Osteocyte (in vitro differentiated cells): Measurements from ENCODE around the gene GIT1. TPM values are rescaled to one million over a fixed set of nuclear protein-coding genes. Genes with fewer than 3 reads are reported as not detected.
A peak's percentile ranks its signal among the peaks of the same experiment; 100 is the strongest.

ENCODE experiments used
- DNase-seq: peaks from one replicate; pipeline ENCODE4 v3.0.0; 2021; ENCODE audit warnings: mixed read lengths; ENCODE audit not compliant: unreplicated experiment; ENCODE audit errors: extremely low spot score
- H3K27ac Mint-ChIP-seq: one replicate; pipeline ENCODE4 v1.8.0; 2021; ENCODE audit warnings: mild to moderate bottlenecking, mixed read lengths; ENCODE audit not compliant: unreplicated experiment
- H3K27me3 Mint-ChIP-seq: one replicate; pipeline ENCODE4 v1.8.0; 2021; ENCODE audit warnings: mixed read lengths; ENCODE audit not compliant: unreplicated experiment
- H3K36me3 Mint-ChIP-seq: one replicate; pipeline ENCODE4 v1.8.0; 2021; ENCODE audit warnings: mixed read lengths; ENCODE audit not compliant: unreplicated experiment
- H3K4me1 Mint-ChIP-seq: one replicate; pipeline ENCODE4 v1.8.0; 2021; ENCODE audit warnings: mixed read lengths; ENCODE audit not compliant: unreplicated experiment
- H3K4me3 Mint-ChIP-seq: one replicate; pipeline ENCODE4 v1.8.0; 2021; ENCODE audit warnings: mild to moderate bottlenecking, moderate library complexity, mixed read lengths; ENCODE audit not compliant: unreplicated experiment
- H3K9me3 Mint-ChIP-seq: one replicate; pipeline ENCODE4 v1.8.0; 2021; ENCODE audit warnings: mixed read lengths; ENCODE audit not compliant: unreplicated experiment
- total RNA-seq: library from RNA; stranded (reverse); gene quantifications from 2 replicates; pipeline ENCODE4 v1.2.1, GENCODE V29; 2021
- TF ChIP-seq, protein P1 (sequence below): fragments of 200-600 bp; sonication (generic); IDR thresholded peaks from 2 replicates; pipeline ENCODE4 v1.5.0; 2021; ENCODE audit warnings: antibody characterized with exemption, mild to moderate bottlenecking, moderate library complexity

GIT1 gene
- total RNA-seq, 1 donor from 2014 or later = 50.7 TPM

DNA sequence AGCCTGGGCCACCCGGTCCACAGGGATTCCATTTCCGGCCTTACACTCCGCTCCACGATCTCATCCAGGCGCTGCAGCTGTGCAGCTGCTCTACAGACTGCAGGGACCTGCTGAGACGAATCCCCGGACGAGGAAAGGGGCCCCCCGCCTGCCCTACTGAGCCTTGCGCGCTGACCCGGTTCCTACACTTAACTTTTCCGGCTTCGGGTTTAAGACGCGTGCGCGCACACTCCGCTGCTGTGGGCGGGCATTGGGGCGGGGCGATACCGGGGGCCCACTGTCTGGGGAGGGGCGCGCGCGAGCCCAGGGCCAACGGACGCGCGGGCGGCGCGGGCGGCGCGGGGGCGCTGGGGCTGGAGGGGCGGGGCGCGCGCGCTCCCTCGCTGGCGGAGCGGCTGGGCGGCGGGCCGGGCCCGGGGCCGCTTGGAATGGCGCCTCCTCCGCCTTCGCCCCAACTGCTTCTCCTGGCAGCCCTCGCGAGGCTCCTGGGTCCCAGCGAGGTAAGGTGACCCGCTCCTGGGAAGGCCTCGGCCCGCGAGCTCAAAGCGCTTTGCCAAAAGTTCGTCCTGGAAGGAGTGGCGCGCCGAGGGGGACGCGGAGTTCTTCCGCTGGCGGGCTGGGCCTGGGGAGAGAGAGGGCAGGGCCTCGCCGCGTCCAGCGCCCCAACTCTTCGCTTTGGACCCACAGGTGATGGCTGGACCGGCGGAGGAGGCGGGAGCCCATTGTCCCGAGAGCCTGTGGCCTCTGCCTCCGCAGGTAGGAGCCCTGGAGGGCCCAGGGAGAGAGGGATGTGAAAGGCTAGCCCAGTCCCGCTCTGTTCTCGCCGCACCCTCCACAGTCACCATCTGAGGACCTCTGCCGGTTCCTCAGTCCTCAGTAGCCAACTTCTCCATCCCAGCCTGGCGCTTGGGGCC is 20.9 kb downstream of the GIT1 start, which contains the start of gene TP53I13:
TP53I13 (plus strand) TSS at position 371 of the 914 bp plus-strand sequence; CDS start at position 429, 58 bp downstream.
- peak; percentile 93 for DNase-seq
- peak within 1 kb of the TSS; percentile 90 for H3K4me3 Mint-ChIP-seq

DNA sequence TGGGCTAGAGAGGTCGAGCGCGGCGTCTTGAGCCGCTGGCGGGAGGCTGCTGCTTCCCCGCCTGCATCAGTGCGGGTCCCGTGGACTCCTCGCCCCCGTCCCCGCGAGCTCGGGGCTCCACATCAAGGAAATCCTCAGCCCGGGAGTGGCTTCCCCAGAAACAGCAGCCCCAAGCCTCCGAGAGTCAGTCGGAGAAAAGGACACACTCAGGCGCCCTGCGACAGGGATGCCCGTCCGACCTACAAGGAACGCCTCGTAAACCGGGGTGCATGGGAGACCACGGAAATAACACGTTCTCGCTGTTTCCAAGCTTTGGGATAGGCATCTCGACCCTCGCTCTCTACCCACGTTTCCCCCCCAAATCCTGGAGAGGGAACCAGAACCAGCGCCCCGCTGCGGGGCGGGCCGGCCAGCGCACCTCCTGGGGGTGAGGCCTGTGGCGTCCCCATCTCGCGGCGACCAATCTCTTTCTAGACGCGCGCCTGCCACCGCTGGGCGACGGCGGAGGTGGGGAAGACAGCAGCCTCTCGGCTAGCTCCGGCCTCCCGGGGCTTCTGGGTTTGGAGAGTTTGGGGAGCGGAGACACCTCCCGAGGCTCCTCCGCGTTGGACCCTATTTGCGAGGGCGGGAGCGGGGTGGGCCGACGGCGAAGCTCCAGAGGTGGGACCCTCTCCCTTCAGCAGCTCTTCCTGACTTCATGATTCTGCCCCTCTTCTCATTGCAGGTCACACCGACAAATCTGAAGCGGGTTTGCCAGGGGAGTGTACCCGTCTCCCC is 21.7 kb downstream of the GIT1 start:
- Mint-ChIP-seq H3K4me3 (peak overlapping the region; percentile 90), H3K4me1 (peaks cover 19% of the 10 kb centered on the region), H3K27ac (peak overlapping the region; percentile 94), H3K9me3 (no peaks in the 10 kb centered on the region), H3K36me3 (no peaks in the 10 kb centered on the region), H3K27me3 (no peaks in the 10 kb centered on the region)
- peak; percentile 86 for DNase-seq
- TF ChIP-seq, protein P1, sequence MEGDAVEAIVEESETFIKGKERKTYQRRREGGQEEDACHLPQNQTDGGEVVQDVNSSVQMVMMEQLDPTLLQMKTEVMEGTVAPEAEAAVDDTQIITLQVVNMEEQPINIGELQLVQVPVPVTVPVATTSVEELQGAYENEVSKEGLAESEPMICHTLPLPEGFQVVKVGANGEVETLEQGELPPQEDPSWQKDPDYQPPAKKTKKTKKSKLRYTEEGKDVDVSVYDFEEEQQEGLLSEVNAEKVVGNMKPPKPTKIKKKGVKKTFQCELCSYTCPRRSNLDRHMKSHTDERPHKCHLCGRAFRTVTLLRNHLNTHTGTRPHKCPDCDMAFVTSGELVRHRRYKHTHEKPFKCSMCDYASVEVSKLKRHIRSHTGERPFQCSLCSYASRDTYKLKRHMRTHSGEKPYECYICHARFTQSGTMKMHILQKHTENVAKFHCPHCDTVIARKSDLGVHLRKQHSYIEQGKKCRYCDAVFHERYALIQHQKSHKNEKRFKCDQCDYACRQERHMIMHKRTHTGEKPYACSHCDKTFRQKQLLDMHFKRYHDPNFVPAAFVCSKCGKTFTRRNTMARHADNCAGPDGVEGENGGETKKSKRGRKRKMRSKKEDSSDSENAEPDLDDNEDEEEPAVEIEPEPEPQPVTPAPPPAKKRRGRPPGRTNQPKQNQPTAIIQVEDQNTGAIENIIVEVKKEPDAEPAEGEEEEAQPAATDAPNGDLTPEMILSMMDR = peak; percentile 28

More for the DNA sequence above, 20.9 kb downstream of the GIT1 start, which contains the start of gene TP53I13:
- H3K36me3 Mint-ChIP-seq = peaks cover 4% of the 10 kb centered on the region
- TF ChIP-seq, protein P1 = no peak
- H3K27ac Mint-ChIP-seq = peak within 1 kb of the TSS; percentile 94
- H3K4me1 Mint-ChIP-seq = peaks cover 24% of the 10 kb centered on the region
- no peaks in the 10 kb centered on the region for H3K9me3 Mint-ChIP-seq
- H3K27me3 Mint-ChIP-seq = no peaks in the 10 kb centered on the region

DNA sequence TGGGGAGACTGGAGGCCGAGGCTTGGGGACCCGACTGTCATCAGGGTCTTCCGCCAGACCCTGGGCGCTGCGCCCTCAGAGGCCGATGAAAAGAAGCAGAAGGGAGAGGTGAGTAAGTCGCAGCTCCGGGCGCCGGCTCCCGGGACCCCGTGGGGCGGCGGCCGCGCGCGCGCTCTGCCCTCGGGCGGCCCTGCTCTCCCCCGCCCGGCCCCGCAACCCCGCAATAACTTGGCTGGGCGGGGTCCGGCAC is 22.2 kb downstream of the GIT1 start:
- no peaks in the 10 kb centered on the region for H3K27me3 Mint-ChIP-seq
- peaks cover 19% of the 10 kb centered on the region for H3K4me1 Mint-ChIP-seq

DNA sequence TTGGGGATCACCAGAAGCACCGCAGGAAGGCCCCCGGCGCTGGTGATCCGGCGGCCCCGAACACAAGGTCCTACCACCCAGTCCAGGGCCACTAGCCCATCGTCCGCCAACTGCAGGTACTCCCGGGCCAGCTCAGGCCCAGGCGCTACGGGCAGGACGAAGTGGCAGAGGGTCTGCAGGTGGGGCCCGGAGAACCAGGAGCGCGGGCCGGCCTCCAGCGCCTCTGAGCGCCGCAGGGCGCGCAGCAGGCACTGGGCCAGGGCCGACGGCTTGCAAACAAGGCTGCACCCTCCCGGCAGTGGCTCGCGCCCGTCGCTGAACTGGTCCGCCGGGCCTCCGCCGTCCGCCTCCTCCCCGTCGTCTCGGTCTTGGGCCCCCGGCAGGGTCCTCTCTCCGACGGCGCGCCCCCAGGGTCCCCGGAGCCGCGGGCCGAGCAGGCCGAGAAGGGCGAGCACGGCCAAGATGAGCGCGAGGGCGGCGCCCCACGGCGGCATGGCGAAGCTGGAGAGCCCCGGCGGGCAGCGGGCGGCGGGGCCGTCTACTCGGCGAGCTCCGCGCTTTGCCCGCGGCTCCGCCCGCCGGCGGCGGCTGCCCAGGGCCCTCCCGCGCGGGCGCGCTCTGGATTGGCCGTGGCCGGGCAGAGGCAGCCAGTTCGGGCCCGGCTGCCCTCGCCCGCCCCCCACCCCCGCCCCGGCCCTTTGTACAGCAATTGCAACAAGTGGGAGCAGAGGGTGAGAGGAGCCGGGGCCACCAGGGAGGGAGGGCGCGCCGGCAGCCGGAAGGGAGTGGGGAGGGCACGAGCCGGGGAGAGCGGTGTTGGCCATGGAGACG is 22.8 kb downstream of the GIT1 start, which contains the start of gene ABHD15:
ABHD15 (minus strand) TSS at position 565 of the 831 bp plus-strand sequence; CDS start at position 494, 71 bp downstream.
- Mint-ChIP-seq H3K27me3 (no peaks in the 10 kb centered on the region), H3K4me1 (peaks cover 19% of the 10 kb centered on the region), H3K4me3 (peak within 1 kb of the TSS; percentile 90), H3K36me3 (peaks cover 3% of the 10 kb centered on the region), H3K9me3 (no peaks in the 10 kb centered on the region), H3K27ac (peak within 1 kb of the TSS; percentile 94)
- TF ChIP-seq, protein P1 = no peak
- DNase-seq = peak; percentile 88

More for the DNA sequence above, 22.2 kb downstream of the GIT1 start:
- no peaks in the 10 kb centered on the region for H3K9me3 Mint-ChIP-seq
- H3K27ac Mint-ChIP-seq = peak overlapping the region; percentile 94
- TF ChIP-seq, protein P1 = no peak
- H3K4me3 Mint-ChIP-seq = peak overlapping the region; percentile 90
- DNase-seq = no peak
- H3K36me3 Mint-ChIP-seq = peaks cover 3% of the 10 kb centered on the region
